T-helper 2 cell treated with Interferon-gamma antibody and Interleukin-4, amounts not matched to agents 5 μg/mL and 100 μg/mL, for 36 hours (primary cell): Measurements from ENCODE around the gene DHX36.

Experiments
- DNase-seq: peaks from one replicate; pipeline ENCODE4 v3.0.0; 2021; ENCODE audit warnings: low spot score
- H3K27ac Mint-ChIP-seq: one replicate; pipeline ENCODE4 v1.8.0; 2021; ENCODE audit warnings: mild to moderate bottlenecking, mixed read lengths
- H3K27me3 Mint-ChIP-seq: one replicate; pipeline ENCODE4 v1.8.0; 2021; ENCODE audit warnings: low read depth, mixed read lengths
- H3K36me3 Mint-ChIP-seq: one replicate; pipeline ENCODE4 v1.8.0; 2021; ENCODE audit warnings: low read depth, mixed read lengths
- H3K4me1 Mint-ChIP-seq: one replicate; pipeline ENCODE4 v1.8.0; 2021; ENCODE audit warnings: low read depth, mixed read lengths
- H3K4me3 Mint-ChIP-seq: one replicate; pipeline ENCODE4 v1.8.0; 2022; ENCODE audit warnings: mild to moderate bottlenecking, moderate library complexity, mixed read lengths
- H3K9me3 Mint-ChIP-seq: one replicate; pipeline ENCODE4 v1.8.0; 2021; ENCODE audit warnings: mixed read lengths

The DHX36 gene

GRCh38 chr3:154225536-154225935, 98.8 kb downstream of the DHX36 start:
- Mint-ChIP-seq H3K4me3 (no peak overlapping the region), H3K27me3 (peaks cover 9% of the 10 kb centered on the region), H3K27ac (no peak overlapping the region), H3K9me3 (no peaks in the 10 kb centered on the region), H3K36me3 (no peaks in the 10 kb centered on the region), H3K4me1 (peaks cover 1% of the 10 kb centered on the region)
- DNase-seq = no peak

- Mint-ChIP-seq H3K27me3 (peaks cover 9% of the 10 kb centered on the region), H3K4me1 (peaks cover 1% of the 10 kb centered on the region), H3K4me3 (no peak overlapping the region), H3K36me3 (no peaks in the 10 kb centered on the region), H3K9me3 (no peaks in the 10 kb centered on the region), H3K27ac (no peak overlapping the region)
- no peak for DNase-seq
Measured at GRCh38 chr3:154224866-154225265, 99.4 kb downstream of the DHX36 start.

GRCh38 chr3:154224366-154224765, 99.9 kb downstream of the DHX36 start:
- H3K4me1 Mint-ChIP-seq = peaks cover 1% of the 10 kb centered on the region
- no peak overlapping the region for H3K27ac Mint-ChIP-seq
- H3K27me3 Mint-ChIP-seq = peaks cover 9% of the 10 kb centered on the region
- no peak for DNase-seq
- H3K36me3 Mint-ChIP-seq = no peaks in the 10 kb centered on the region
- no peak overlapping the region for H3K4me3 Mint-ChIP-seq
- H3K9me3 Mint-ChIP-seq = no peaks in the 10 kb centered on the region

- peaks cover 9% of the 10 kb centered on the region for H3K27me3 Mint-ChIP-seq
- H3K36me3 Mint-ChIP-seq = no peaks in the 10 kb centered on the region
- DNase-seq = no peak
- no peak overlapping the region for H3K4me3 Mint-ChIP-seq
- no peak overlapping the region for H3K27ac Mint-ChIP-seq
- H3K9me3 Mint-ChIP-seq = no peaks in the 10 kb centered on the region
- H3K4me1 Mint-ChIP-seq = peaks cover 1% of the 10 kb centered on the region
Measured at GRCh38 chr3:154223519-154223918, 100.8 kb downstream of the DHX36 start.
